ENCODE data around the gene DLL4.

GRCh38 chr15:40917585-40917984 lies 11.6 kb upstream of the DLL4 start:
- TF ChIP-seq CTCF (IDR thresholded peaks at IDR 0.05): no peak
- no peak for TF ChIP-seq POLR2A (IDR thresholded peaks at IDR 0.05)

Data from ovary (tissue), 3 donors.